Liver (tissue), 3 donors: ENCODE measurements around the gene RBFOX1.

Experiments used
- EGR1 ChIP-seq, 2 donors: IDR thresholded peaks; 2 replicates each; pipeline ENCODE4 v1.6.1; 2016 to 2018; ENCODE audit warnings: antibody characterized with exemption in 2 of 2, low read depth in 2 of 2
- HNF4A ChIP-seq, 2 donors: conservative IDR thresholded peaks; 2 replicates each; pipeline ENCODE4 v1.6.1; 2016; ENCODE audit warnings: antibody characterized with exemption in 2 of 2, mild to moderate bottlenecking in 2 of 2
- JUND ChIP-seq, 2 donors: IDR thresholded peaks; 2 replicates each; pipeline ENCODE4 v1.6.1; 2016; ENCODE audit warnings: antibody characterized with exemption in 2 of 2
- RAD21 ChIP-seq, 2 donors: IDR thresholded peaks; 2 replicates each; pipeline ENCODE4 v1.6.1; 2016; ENCODE audit warnings: antibody characterized with exemption in 2 of 2, mild to moderate bottlenecking in 2 of 2
- SP1 ChIP-seq: IDR thresholded peaks from 2 replicates; pipeline ENCODE4 v1.6.1; 2018; ENCODE audit warnings: antibody characterized with exemption, mild to moderate bottlenecking
- YY1 ChIP-seq: IDR thresholded peaks from 2 replicates; pipeline ENCODE4 v1.6.1; 2016; ENCODE audit warnings: antibody characterized with exemption, mild to moderate bottlenecking
- TF ChIP-seq, protein P1 (sequence below): fragments of 150-350 bp; IDR thresholded peaks from 2 replicates; pipeline ENCODE4 v1.5.1; 2017; ENCODE audit warnings: improper control_type of control experiment, low read depth, low read length; ENCODE audit not compliant: missing input control
- TF ChIP-seq, protein P2 (sequence below): IDR thresholded peaks from 2 replicates; pipeline ENCODE4 v1.6.1; 2016; ENCODE audit warnings: antibody characterized with exemption, mild to moderate bottlenecking
- TF ChIP-seq, protein P3 (sequence below): IDR thresholded peaks from 2 replicates; pipeline ENCODE4 v1.6.1; 2016; ENCODE audit warnings: antibody characterized with exemption
- TF ChIP-seq, protein P4 (sequence below): IDR thresholded peaks from 2 replicates; pipeline ENCODE4 v1.6.1; 2016; ENCODE audit warnings: antibody characterized with exemption
- donor health status: healthy.
- donor health status: healthy.

DNA sequence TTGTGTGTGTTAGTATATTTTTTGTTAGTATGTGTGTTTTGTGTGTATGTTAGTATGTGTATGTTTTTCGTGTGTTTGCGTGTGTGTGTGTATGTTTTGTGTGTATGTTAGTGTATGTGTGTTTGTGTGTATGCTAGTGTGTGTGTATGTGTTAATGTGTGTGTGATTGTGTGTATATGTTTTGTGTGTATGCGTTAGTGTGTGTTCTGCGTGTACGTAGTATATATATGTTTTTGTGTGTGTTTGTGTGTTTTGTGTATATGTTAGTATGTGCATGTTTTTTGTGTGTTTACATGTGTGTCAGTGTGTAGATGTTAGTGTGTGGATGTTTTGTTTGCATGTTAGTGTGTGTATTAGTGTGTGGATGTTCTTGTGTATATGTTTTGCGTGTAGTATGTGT, 29.6 kb downstream of the RBFOX1 start:
- TF ChIP-seq, protein P1, sequence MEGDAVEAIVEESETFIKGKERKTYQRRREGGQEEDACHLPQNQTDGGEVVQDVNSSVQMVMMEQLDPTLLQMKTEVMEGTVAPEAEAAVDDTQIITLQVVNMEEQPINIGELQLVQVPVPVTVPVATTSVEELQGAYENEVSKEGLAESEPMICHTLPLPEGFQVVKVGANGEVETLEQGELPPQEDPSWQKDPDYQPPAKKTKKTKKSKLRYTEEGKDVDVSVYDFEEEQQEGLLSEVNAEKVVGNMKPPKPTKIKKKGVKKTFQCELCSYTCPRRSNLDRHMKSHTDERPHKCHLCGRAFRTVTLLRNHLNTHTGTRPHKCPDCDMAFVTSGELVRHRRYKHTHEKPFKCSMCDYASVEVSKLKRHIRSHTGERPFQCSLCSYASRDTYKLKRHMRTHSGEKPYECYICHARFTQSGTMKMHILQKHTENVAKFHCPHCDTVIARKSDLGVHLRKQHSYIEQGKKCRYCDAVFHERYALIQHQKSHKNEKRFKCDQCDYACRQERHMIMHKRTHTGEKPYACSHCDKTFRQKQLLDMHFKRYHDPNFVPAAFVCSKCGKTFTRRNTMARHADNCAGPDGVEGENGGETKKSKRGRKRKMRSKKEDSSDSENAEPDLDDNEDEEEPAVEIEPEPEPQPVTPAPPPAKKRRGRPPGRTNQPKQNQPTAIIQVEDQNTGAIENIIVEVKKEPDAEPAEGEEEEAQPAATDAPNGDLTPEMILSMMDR = no peak
- TF ChIP-seq, protein P2, sequence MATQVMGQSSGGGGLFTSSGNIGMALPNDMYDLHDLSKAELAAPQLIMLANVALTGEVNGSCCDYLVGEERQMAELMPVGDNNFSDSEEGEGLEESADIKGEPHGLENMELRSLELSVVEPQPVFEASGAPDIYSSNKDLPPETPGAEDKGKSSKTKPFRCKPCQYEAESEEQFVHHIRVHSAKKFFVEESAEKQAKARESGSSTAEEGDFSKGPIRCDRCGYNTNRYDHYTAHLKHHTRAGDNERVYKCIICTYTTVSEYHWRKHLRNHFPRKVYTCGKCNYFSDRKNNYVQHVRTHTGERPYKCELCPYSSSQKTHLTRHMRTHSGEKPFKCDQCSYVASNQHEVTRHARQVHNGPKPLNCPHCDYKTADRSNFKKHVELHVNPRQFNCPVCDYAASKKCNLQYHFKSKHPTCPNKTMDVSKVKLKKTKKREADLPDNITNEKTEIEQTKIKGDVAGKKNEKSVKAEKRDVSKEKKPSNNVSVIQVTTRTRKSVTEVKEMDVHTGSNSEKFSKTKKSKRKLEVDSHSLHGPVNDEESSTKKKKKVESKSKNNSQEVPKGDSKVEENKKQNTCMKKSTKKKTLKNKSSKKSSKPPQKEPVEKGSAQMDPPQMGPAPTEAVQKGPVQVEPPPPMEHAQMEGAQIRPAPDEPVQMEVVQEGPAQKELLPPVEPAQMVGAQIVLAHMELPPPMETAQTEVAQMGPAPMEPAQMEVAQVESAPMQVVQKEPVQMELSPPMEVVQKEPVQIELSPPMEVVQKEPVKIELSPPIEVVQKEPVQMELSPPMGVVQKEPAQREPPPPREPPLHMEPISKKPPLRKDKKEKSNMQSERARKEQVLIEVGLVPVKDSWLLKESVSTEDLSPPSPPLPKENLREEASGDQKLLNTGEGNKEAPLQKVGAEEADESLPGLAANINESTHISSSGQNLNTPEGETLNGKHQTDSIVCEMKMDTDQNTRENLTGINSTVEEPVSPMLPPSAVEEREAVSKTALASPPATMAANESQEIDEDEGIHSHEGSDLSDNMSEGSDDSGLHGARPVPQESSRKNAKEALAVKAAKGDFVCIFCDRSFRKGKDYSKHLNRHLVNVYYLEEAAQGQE = no peak
- TF ChIP-seq, protein P3, sequence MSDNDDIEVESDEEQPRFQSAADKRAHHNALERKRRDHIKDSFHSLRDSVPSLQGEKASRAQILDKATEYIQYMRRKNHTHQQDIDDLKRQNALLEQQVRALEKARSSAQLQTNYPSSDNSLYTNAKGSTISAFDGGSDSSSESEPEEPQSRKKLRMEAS = no peak
- TF ChIP-seq HNF4A (conservative IDR thresholded peaks at IDR 0.05) = no peak
- TF ChIP-seq RAD21 (IDR thresholded peaks at IDR 0.05) = no peak
- TF ChIP-seq YY1 = no peak
- no peak for TF ChIP-seq JUND (IDR thresholded peaks at IDR 0.05)
- no peak for TF ChIP-seq SP1
- TF ChIP-seq EGR1 (IDR thresholded peaks at IDR 0.05; ENCODE audit: low read depth in 2 of 2) = no peak
- TF ChIP-seq, protein P4, sequence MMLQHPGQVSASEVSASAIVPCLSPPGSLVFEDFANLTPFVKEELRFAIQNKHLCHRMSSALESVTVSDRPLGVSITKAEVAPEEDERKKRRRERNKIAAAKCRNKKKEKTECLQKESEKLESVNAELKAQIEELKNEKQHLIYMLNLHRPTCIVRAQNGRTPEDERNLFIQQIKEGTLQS = no peak
